NCI-H1092 treated with DMSO at 0.1 percent for 48 hours (cell line): Measurements from ENCODE around the gene MED9.

Source experiments
- DNase-seq: peaks from one replicate; lab custom pipeline; 2025; lab: John Stamatoyannopoulos, UW

MED9 gene

GRCh38 chr17:17516941-17517720 is 40.3 kb downstream of the MED9 start:
- DNase-seq = no peak

GRCh38 chr17:17518014-17518413 is 41.2 kb downstream of the MED9 start:
- DNase-seq = no peak

DNA sequence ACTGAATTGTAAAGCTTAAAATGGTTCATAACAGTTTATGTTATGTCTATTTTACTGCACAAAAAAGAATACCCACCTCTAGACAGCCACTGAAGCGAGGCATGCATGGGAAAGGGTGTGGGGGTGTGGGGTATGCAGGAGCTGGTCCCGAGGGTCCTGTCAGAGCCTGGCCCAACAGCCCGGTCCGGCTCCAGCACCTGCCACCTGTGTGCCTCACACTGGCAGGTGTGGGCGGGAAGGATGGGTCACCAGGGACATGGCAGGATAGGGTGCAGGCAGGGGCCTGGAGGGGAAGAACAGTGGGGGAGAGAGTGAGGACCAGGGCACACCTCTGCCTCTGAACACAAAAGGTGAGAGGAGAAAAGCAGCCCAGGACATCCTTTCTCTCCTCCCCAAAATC is 42.2 kb downstream of the MED9 start:
- DNase-seq = no peak

- no peak for DNase-seq
Measured at GRCh38 chr17:17519886-17520285, 43.1 kb downstream of the MED9 start.

DNA sequence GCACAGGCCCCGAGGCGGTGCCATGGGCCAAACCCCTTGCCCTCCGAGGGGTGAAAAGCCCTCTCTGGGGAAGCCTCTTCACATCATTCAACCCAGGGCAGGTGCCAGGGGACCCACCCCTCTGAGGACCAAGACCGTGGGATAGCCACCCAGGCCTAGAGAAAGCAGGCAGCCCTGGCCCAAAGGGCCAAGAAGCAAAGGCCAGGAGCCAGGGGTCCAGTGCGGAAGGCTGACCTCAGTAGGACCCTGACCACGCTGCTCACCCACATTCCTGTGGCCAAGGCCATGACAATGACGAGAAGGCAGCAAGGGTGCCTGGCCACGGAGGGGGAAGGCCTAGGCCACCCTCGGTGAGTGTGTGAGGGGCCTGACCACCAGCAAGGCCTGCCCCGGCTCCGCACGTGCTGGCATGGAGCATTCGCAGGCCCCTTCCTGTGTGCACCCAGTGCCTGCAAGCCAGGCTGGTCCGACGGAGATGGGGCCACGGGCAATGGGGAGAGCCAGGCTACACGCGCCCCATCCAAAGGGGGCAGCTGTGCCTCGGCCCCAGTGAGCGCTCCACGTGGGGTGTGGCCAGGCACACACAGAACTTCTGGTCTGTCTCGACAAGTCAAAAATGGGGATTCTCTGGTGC is 43.9 kb downstream of the MED9 start:
- DNase-seq = no peak

- peak; percentile 82 for DNase-seq
Measured at GRCh38 chr17:17523001-17523730, 46.4 kb downstream of the MED9 start.

GRCh38 chr17:17523731-17524490 is 47.1 kb downstream of the MED9 start:
- peak; percentile 80 for DNase-seq

- peak; percentile 53 for DNase-seq
Measured at GRCh38 chr17:17525311-17525710, 48.5 kb downstream of the MED9 start.

DNA sequence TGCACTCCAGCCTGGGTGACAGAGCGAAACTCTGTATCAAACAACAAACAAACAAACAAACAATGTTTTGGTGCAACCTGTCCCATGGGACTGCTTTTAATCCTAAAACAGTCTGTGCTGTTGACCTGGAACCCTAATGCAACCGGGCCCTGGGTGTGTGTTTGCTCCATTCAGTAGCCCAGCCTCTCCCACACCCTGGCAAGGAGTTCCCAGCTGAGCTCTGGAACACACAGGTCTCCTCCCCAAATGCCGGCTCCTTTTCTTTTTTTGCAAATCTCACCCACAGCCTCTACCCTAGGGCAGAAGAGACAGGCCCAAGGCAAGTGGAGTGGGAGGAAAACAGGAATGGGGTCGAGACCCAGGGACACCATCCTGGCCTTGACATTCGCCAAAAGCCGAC is 49.2 kb downstream of the MED9 start:
- no peak for DNase-seq

- DNase-seq = peak; percentile 72
Measured at GRCh38 chr17:17526369-17526768, 49.6 kb downstream of the MED9 start.

- DNase-seq = no peak
Measured at GRCh38 chr17:17527534-17527933, 50.7 kb downstream of the MED9 start.

- DNase-seq = no peak
Measured at GRCh38 chr17:17527956-17528500, 51.2 kb downstream of the MED9 start.

DNA sequence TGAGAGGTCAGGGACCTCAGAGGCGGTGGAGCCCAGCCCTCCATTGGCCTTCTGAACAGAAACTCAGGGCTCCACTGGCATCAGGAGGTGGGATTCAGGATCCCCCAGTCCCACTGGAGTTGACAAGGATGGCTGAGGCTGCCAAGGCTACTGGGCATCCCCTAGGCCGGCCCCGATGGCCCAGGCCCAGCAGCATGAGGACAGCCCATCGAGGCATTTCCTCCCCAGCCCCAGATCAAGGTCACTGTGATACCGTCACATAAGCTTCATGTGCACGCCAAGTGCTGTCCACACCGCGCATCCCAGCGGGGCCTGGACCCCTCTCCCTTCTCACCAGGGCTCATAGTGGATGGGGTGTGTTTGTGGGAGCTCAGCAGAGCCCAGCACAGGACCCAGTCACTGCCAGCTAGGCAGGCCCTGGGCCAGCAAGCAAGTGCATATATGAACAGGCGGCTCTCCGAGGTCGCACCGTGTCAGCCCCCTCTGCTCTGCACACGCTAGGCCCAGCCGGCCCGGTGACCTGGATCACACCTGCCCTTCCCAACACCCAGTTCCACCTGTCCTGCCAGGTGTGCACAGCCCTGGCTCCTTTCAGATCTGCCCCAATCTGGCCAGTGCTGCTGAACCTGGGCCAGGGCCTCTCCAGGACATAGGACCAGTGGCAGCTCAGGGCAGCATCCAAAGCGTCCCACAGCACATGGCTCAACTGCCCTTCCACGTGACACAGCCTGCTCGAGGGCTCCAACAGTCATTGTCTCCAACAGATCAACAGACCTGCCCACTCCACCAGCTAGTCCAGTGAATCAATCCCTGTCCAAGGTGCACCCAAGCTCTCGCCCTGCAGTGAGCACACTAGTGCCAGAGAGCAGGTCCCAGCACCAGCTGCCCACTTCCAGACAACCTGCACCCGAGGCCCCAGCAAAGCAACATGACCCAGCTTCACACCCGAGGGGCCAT is 52.2 kb downstream of the MED9 start:
- no peak for DNase-seq

- DNase-seq = no peak
Measured at GRCh38 chr17:17531156-17531555, 54.4 kb downstream of the MED9 start.

DNA sequence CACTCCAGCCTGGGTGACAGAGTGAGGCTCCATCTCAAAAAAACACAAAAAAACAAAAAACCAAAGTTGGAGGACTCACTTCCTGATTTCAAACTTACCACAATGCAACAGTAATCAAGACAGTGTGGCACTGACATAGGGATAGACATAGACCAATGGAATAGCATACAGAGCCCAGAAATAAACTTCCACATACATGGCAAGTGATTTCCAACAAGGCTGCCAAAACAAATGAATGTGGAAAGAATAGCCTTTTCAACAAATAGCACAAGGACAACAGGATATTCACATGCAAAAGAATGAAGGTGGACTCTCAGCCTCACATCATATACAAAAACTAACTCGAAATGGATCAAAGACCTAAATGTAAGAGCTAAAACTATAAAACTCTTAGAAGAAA is 56.2 kb downstream of the MED9 start:
- DNase-seq = no peak

GRCh38 chr17:17533901-17534441 is 57.2 kb downstream of the MED9 start:
- DNase-seq = no peak

DNA sequence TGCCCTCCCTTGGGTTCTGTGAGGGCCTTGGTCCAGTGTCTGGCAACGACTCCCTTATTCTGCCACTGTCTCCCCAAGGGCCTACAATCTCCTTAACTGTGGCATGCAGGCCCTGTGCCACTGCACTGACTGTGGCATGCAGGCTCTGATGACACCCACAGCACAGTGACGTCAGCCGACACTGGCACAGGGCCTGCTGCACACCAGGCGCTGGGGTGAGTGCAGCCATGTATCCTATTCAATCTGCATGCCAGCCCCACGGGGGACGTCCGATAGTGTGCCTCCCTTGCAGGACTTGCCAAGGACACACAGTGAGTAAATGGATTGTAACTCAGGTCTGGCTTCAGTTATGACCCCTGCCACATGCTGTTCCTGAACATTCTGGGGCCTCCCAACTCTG is 59.2 kb downstream of the MED9 start:
- DNase-seq = no peak

GRCh38 chr17:17536702-17537101 is 59.9 kb downstream of the MED9 start:
- DNase-seq = no peak

DNA sequence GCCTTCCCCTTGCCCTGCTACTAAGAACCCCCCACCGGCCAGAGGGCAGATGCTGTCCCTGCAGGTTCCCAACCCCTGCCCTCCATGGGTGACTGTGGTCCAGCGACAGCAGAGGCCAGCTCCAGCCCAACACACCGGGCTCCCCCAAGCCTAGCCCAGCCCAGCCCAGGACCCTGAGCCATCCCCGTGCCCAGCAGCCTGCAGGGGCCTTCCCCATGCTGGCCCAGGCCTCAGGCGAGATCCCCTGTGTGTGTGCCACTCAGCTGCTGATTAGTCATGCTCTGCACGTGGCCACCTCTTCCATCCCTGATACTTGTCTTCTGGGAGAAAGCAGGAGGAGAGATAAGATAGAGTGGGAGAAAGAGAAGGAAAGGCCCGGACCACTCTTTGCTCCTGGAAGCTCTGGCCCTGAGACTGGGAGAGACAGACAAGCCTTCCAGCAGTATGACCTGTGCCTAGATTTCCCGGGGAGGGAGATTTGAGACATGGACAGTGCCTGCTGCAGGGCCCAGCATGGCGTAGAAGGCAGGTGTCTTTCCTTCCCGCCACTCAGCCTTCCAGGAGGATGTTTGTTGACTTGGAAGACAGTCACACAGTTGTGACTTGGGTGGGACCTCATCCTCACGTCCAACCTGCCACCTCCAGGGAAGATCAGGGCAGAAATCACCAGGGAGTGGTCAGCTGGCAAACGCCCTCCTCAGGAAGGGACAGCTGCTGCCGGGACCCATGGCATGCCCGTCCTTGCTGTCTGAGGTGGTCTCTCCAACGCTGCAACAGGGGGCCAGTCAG is 60.7 kb downstream of the MED9 start:
- no peak for DNase-seq
